AG04450 (cell line): ENCODE results near the gene SF3A2. TPM values are rescaled to one million over a fixed set of nuclear protein-coding genes. Genes with fewer than 3 reads are reported as not detected.

Experiments used
- CTCF ChIA-PET: fragments of 300-600, 350-600 bp; formaldehyde crosslinking; extraction: SDS; loops from one replicate; lab custom pipeline; 2022; ENCODE audit warnings: antibody characterized with exemption, inconsistent platforms; lab: Charles Lee
- POLR2A ChIA-PET: fragments of 350-600 bp; formaldehyde crosslinking; extraction: SDS; loops from one replicate; lab custom pipeline; 2021; ENCODE audit warnings: antibody characterized with exemption, inconsistent platforms; lab: Yijun Ruan, JAX
- DNase-seq: peaks from one replicate; pipeline ENCODE4 v3.0.0-alpha.2; 2011; ENCODE audit warnings: low read depth, low spot score
- H3K27ac ChIP-seq: one replicate; pipeline ENCODE4 v1.5.1; 2012; ENCODE audit warnings: low read depth, low read length, control low read depth
- H3K27me3 ChIP-seq: one replicate; pipeline ENCODE4 v1.6.0; 2012; ENCODE audit warnings: low read length; ENCODE audit not compliant: control insufficient read depth, insufficient read depth
- H3K4me3 ChIP-seq: 2 replicates; pipeline ENCODE4 v1.5.1; 2011; ENCODE audit warnings: mild to moderate bottlenecking, low read depth, low read length, control low read depth
- H3K9me3 ChIP-seq: 2 replicates; pipeline ENCODE4 v1.5.1; 2012; ENCODE audit warnings: low read length; ENCODE audit not compliant: control insufficient read depth, insufficient read depth
- polyA plus RNA-seq: library from polyadenylated mRNA; depleted of rRNA; stranded (reverse); fragments of >200 nt; gene quantifications from 2 replicates; pipeline ENCODE4 v1.2.3, GENCODE V29; 2011
- TF ChIP-seq, protein P1 (sequence below): IDR thresholded peaks from 2 replicates; pipeline ENCODE4 v1.5.1; 2011; ENCODE audit warnings: low read depth, low read length, control low read depth, inconsistent platforms

Gene SF3A2
- polyA plus RNA-seq, 1 experiment: 7.0 TPM

DNA sequence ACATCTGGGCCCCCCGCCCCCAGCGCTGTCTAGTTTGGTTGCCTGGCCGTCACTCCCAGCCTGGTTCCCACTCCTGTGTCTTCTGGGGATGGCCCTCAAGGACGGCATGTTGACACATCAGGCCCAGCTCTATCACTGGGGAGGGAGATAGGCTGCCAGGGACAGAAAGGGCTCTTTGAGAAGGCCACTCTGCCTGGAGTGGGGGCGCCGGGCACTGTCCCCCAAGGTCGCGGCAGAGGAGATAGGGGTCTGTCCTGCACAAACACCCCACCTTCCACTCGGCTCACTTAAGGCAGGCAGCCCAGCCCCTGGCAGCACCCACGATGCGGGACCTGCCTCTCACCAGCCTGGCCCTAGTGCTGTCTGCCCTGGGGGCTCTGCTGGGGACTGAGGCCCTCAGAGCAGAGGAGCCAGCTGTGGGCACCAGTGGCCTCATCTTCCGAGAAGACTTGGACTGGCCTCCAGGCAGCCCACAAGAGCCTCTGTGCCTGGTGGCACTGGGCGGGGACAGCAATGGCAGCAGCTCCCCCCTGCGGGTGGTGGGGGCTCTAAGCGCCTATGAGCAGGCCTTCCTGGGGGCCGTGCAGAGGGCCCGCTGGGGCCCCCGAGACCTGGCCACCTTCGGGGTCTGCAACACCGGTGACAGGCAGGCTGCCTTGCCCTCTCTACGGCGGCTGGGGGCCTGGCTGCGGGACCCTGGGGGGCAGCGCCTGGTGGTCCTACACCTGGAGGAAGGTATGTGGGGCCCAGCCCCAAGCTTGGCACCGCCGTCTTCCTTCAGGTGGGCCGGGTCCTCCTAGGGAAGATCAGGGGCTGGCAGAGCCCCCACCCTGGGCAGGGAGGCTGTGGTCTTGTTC, 12.6 kb downstream of the SF3A2 start, which contains the start of gene AMH:
AMH (plus strand) TSS at position 314 of the 857 bp plus-strand sequence; CDS start at position 324, 10 bp downstream.
- TF ChIP-seq, protein P1, sequence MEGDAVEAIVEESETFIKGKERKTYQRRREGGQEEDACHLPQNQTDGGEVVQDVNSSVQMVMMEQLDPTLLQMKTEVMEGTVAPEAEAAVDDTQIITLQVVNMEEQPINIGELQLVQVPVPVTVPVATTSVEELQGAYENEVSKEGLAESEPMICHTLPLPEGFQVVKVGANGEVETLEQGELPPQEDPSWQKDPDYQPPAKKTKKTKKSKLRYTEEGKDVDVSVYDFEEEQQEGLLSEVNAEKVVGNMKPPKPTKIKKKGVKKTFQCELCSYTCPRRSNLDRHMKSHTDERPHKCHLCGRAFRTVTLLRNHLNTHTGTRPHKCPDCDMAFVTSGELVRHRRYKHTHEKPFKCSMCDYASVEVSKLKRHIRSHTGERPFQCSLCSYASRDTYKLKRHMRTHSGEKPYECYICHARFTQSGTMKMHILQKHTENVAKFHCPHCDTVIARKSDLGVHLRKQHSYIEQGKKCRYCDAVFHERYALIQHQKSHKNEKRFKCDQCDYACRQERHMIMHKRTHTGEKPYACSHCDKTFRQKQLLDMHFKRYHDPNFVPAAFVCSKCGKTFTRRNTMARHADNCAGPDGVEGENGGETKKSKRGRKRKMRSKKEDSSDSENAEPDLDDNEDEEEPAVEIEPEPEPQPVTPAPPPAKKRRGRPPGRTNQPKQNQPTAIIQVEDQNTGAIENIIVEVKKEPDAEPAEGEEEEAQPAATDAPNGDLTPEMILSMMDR: no peak
- H3K9me3 ChIP-seq: no peaks in the 10 kb centered on the region; the same call in 1 of the 2 replicates
- no peak within 1 kb of the TSS for H3K27ac ChIP-seq
- H3K4me3 ChIP-seq: no peak within 1 kb of the TSS
- peaks cover 35% of the 10 kb centered on the region for H3K27me3 ChIP-seq
- DNase-seq: no peak
- ChIA-PET CTCF (interaction anchor here (1.0 kb wide), 1 partner anchor 11 kb away, joined by 3 read pairs; no protein-coding TSS in a partner anchor), POLR2A (interaction anchor here (0.8 kb wide), 1 partner anchor 10 kb away, joined by 3 read pairs; no protein-coding TSS in a partner anchor)

DNA sequence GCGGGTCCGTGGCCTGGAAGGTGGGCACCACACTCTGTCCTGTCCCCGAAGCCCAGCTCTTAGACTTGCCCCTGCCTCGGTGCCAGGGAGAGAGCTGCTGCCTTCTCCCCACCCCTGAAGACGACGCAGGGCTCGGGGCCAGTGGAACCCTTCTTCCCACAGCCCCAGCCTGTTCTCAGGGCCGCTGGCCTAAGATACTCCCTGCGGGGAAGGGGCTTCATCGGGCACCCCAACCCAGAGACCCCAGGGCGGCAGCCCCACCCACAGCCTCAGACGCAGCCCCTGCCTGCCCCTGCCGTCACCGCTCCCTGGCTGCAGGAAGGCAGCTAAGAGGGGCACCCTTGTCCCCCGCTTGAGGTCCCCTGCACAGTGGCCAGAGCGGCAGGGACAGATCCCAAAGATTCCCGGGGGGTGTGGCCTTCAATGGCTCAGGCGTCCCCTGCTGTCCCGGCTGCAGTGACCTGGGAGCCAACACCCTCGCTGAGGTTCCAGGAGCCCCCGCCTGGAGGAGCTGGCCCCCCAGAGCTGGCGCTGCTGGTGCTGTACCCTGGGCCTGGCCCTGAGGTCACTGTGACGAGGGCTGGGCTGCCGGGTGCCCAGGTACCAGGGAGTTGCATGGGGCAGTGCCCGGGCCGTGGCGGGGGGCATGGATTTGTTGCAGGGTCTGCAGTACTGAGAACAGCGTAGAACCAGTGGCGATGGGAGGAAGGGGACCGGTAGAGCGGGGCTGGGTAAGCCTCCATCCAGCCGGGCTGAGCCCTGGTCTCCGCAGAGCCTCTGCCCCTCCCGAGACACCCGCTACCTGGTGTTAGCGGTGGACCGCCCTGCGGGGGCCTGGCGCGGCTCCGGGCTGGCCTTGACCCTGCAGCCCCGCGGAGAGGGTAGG, 13.5 kb downstream of the SF3A2 start:
- no peak for DNase-seq
- H3K27ac ChIP-seq: no peak overlapping the region
- no peak overlapping the region for H3K4me3 ChIP-seq
- H3K27me3 ChIP-seq: peaks cover 36% of the 10 kb centered on the region
- no peaks in the 10 kb centered on the region; the same call in 1 of the 2 replicates for H3K9me3 ChIP-seq
- TF ChIP-seq, protein P1: no peak
- CTCF ChIA-PET: no interaction called here
- POLR2A ChIA-PET: interaction anchor here (0.8 kb wide), 1 partner anchor 10 kb away, joined by 3 read pairs; no protein-coding TSS in a partner anchor

DNA sequence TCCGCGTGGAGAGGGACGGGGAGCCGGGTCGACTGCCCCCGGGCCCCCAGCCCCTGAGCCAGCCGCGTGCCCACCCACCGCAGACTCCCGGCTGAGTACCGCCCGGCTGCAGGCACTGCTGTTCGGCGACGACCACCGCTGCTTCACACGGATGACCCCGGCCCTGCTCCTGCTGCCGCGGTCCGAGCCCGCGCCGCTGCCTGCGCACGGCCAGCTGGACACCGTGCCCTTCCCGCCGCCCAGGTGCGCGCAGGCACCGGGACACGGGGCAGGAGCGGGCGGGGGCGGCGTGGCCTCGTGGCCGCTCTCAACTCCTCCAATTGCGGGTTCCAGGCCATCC, 14.1 kb downstream of the SF3A2 start:
- Histone ChIP-seq H3K27me3 (peaks cover 36% of the 10 kb centered on the region), H3K27ac (no peak overlapping the region), H3K9me3 (no peaks in the 10 kb centered on the region; the same call in 1 of the 2 replicates), H3K4me3 (no peak overlapping the region)
- no peak for DNase-seq
- ChIA-PET POLR2A (no interaction called here), CTCF (no interaction called here)
- TF ChIP-seq, protein P1: no peak

DNA sequence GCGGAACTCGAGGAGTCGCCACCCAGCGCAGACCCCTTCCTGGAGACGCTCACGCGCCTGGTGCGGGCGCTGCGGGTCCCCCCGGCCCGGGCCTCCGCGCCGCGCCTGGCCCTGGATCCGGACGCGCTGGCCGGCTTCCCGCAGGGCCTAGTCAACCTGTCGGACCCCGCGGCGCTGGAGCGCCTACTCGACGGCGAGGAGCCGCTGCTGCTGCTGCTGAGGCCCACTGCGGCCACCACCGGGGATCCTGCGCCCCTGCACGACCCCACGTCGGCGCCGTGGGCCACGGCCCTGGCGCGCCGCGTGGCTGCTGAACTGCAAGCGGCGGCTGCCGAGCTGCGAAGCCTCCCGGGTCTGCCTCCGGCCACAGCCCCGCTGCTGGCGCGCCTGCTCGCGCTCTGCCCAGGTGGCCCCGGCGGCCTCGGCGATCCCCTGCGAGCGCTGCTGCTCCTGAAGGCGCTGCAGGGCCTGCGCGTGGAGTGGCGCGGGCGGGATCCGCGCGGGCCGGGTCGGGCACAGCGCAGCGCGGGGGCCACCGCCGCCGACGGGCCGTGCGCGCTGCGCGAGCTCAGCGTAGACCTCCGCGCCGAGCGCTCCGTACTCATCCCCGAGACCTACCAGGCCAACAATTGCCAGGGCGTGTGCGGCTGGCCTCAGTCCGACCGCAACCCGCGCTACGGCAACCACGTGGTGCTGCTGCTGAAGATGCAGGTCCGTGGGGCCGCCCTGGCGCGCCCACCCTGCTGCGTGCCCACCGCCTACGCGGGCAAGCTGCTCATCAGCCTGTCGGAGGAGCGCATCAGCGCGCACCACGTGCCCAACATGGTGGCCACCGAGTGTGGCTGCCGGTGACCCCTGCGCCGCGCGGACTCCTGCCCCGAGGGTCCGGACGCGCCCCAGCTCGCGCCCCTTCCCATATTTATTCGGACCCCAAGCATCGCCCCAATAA, 14.8 kb downstream of the SF3A2 start:
- peaks cover 36% of the 10 kb centered on the region for H3K27me3 ChIP-seq
- CTCF ChIA-PET: no interaction called here
- no peak overlapping the region for H3K27ac ChIP-seq
- no peaks in the 10 kb centered on the region; the same call in 1 of the 2 replicates for H3K9me3 ChIP-seq
- no peak overlapping the region for H3K4me3 ChIP-seq
- no peak for DNase-seq
- TF ChIP-seq, protein P1: no peak
- POLR2A ChIA-PET: no interaction called here
